Left lung (tissue), 10 donors: Measurements from ENCODE around the gene NRAP. TPM values are rescaled to one million over a fixed set of nuclear protein-coding genes. Genes with fewer than 3 reads are reported as not detected.
A peak's percentile ranks its signal among the peaks of the same experiment; 100 is the strongest.

Experiments
- ATAC-seq: fragments of 200-7000 bp; cut with Tn5 transposase; one replicate; pipeline ENCODE4 v1.9.1; 2020; ENCODE audit warnings: moderate library complexity
- DNase-seq, 4 donors: peaks; one replicate each; pipeline ENCODE4 v3.0.0-alpha.2; 2013 to 2020
- H3K27ac ChIP-seq, 2 donors: fragments of 200-600 bp; sonication (generic) in 1 of 2; one replicate each; pipeline versions ENCODE4 v1.5.0 to v1.8.0; 2020 to 2021
- H3K27me3 ChIP-seq, 2 donors: fragments of 200-600 bp; sonication (generic) in 1 of 2; one replicate each; pipeline versions ENCODE4 v1.5.0 to v1.8.0; 2020 to 2021
- H3K36me3 ChIP-seq, 2 donors: fragments of 200-600 bp; sonication (generic) in 1 of 2; one replicate each; pipeline versions ENCODE4 v1.5.0 to v1.8.0; 2020 to 2021
- H3K4me1 ChIP-seq, 2 donors: fragments of 200-600 bp; one replicate each; pipeline ENCODE4 v1.8.0; 2021
- H3K4me3 ChIP-seq, 2 donors: fragments of 200-600 bp; sonication (generic) in 1 of 2; one replicate each; pipeline versions ENCODE4 v1.5.0 to v1.8.0; 2020 to 2021; ENCODE audit warnings: mild to moderate bottlenecking in 1 of 2
- H3K9me3 ChIP-seq, 2 donors: fragments of 200-600 bp; sonication (generic) in 1 of 2; one replicate each; pipeline versions ENCODE4 v1.5.0 to v1.8.0; 2020 to 2021
- intact Hi-C, 2 donors: fragments of 100-400 bp; cut with DNase I; formaldehyde crosslinking; loops; one replicate each; pipeline versions ENCODE4 v1.11.2 to v1.14.2; 2022
- polyA plus RNA-seq, 6 donors: library from polyadenylated mRNA; unstranded; fragments of 120-200 nt; gene quantifications; one replicate each; pipeline ENCODE4 v1.2.1, GENCODE V29; 2013; ENCODE audit not compliant: insufficient read length in 6 of 6
- total RNA-seq, 2 donors: library from RNA; stranded (reverse); fragmentation: NEBNext Ultra II Directional; extraction: Animal tissue kit (Norgen Biotek cat#: 25700); gene quantifications; one replicate each; pipeline ENCODE4 v1.2.1, GENCODE V29; 2021
- TF ChIP-seq, protein P1 (sequence below), 2 donors: fragments of 200-600 bp; sonication (generic) in 1 of 2; IDR thresholded peaks; one replicate each; pipeline versions ENCODE4 v1.5.0 to v1.8.0; 2021; ENCODE audit warnings: antibody characterized with exemption in 2 of 2
- donor health status: DM: no; HTN: yes; CAD: no.
- donor health status: DM: no; HTN: no; CAD: no.

NRAP gene
- total and polyA plus RNA-seq, 8 donors, result 0.03 to 0.26 (median 0.07) TPM; not detected in 4

DNA sequence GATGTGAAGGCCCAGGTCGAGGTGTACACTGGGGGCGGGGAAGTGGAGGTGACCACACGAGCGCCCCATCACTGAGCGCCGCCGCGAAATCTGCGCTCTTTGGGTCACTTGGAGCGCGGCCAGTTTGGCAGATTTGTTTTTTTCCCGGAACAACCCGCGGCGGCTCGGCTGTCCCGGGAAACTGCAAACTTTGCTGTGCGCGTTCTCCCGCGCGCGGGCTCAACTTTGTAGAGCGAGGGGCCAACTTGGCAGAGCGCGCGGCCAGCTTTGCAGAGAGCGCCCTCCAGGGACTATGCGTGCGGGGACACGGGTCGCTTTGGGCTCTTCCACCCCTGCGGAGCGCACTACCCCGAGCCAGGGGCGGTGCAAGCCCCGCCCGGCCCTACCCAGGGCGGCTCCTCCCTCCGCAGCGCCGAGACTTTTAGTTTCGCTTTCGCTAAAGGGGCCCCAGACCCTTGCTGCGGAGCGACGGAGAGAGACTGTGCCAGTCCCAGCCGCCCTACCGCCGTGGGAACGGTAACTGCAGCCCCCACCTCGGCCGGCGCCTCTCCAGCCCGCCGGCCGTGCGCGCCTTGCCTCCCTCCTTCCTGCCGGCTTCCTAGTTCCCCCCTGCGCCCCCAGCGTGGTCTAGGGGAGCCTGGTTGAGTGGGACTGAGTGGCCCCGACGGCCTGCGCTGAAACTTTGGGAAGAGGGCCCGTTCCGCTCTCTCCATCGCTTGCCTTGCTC lies 15.8 kb upstream of the NRAP start, which contains the start of gene CASP7:
CASP7 (plus strand) TSS at position 450 of the 727 bp plus-strand sequence. CDS start 17,582 bp downstream, outside the sequence.
- Histone ChIP-seq H3K4me3 (peak within 1 kb of the TSS; percentile 89 to 93), H3K4me1 (peaks cover 0 to 33% of the 10 kb centered on the region in 2 donors), H3K9me3 (peaks cover 0 to 2% of the 10 kb centered on the region in 2 donors), H3K27me3 (no peaks in the 10 kb centered on the region), H3K27ac (peak within 1 kb of the TSS; percentile 98 to 99), H3K36me3 (no peaks in the 10 kb centered on the region)
- DNase-seq, result peak; percentile 89 to 92 (median 91)
- TF ChIP-seq, protein P1, sequence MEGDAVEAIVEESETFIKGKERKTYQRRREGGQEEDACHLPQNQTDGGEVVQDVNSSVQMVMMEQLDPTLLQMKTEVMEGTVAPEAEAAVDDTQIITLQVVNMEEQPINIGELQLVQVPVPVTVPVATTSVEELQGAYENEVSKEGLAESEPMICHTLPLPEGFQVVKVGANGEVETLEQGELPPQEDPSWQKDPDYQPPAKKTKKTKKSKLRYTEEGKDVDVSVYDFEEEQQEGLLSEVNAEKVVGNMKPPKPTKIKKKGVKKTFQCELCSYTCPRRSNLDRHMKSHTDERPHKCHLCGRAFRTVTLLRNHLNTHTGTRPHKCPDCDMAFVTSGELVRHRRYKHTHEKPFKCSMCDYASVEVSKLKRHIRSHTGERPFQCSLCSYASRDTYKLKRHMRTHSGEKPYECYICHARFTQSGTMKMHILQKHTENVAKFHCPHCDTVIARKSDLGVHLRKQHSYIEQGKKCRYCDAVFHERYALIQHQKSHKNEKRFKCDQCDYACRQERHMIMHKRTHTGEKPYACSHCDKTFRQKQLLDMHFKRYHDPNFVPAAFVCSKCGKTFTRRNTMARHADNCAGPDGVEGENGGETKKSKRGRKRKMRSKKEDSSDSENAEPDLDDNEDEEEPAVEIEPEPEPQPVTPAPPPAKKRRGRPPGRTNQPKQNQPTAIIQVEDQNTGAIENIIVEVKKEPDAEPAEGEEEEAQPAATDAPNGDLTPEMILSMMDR (IDR thresholded peaks at IDR 0.05), result no peak
- peak; percentile 94 for ATAC-seq
- intact Hi-C loops, result no loop called here

DNA sequence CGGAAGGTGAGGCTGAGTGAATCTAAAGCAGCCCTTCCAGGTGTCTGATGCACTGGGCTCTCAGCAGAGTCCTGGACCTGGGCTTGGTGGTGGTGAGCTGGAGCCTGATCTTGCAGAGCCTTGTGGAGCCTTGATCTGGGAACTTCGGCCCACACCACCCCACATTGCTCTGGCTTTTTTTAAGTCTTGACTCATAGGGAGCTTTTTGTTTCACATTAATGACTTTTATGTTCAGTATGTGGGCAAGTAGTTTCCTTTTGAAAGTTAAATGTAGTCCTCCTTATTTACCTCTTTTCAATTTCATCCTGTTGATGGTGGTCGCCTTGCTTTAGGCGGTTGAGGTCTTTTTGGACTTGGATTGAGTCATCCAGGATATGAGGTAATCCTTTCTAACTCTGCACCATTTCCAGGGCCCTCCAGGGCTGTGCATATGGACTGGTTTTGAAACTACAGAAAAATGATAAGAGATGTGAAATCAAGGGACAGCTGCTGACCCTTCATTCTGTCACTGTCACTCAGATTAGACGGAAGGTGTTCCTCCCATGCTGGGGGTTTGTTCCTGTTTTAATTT lies 2.9 kb upstream of the NRAP start:
- no peaks in the 10 kb centered on the region for H3K4me1 ChIP-seq
- TF ChIP-seq, protein P1 (IDR thresholded peaks at IDR 0.05), result no peak
- ATAC-seq (no peak), DNase-seq (no peak)
- H3K9me3 ChIP-seq, result peaks cover 0 to 5% of the 10 kb centered on the region in 2 donors
- no peaks in the 10 kb centered on the region for H3K36me3 ChIP-seq
- H3K27ac ChIP-seq, result no peak overlapping the region
- no peaks in the 10 kb centered on the region for H3K27me3 ChIP-seq
- no peak overlapping the region for H3K4me3 ChIP-seq
- intact Hi-C loops, result no loop called here

DNA sequence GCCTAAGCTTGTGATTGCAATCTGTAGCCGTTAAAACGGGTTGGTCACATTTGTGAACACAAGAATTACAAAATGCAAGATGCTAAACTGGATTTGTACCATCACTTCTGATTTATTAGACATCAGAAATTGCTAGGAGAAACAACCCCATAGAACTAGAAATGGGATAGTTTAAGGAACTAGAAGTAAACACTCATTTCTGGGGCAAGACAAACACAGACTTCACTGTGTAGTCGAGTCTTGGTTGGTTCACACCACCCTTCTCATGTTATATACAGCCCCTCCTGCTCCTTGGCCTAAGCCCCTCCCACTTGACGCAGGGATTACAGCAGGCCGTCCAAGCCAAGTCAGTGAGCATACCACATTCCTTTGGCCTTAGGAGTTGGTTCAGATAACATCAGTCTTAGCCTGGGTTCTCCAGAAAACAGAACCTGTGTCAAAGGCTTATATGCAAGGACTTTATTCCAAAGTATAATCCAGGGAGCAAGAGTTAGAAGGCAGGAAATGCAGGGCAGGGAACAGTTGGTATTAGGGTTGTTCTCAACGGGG lies 2.0 kb upstream of the NRAP start:
- Histone ChIP-seq H3K4me1 (no peaks in the 10 kb centered on the region), H3K36me3 (no peaks in the 10 kb centered on the region), H3K9me3 (peaks cover 0 to 4% of the 10 kb centered on the region in 2 donors), H3K4me3 (no peak overlapping the region), H3K27ac (no peak overlapping the region), H3K27me3 (no peaks in the 10 kb centered on the region)
- intact Hi-C loops, result no loop called here
- ATAC-seq (peak; percentile 80), DNase-seq (peak in 1 of 4 donors; percentile 38)
- TF ChIP-seq, protein P1 (IDR thresholded peaks at IDR 0.05), result no peak

DNA sequence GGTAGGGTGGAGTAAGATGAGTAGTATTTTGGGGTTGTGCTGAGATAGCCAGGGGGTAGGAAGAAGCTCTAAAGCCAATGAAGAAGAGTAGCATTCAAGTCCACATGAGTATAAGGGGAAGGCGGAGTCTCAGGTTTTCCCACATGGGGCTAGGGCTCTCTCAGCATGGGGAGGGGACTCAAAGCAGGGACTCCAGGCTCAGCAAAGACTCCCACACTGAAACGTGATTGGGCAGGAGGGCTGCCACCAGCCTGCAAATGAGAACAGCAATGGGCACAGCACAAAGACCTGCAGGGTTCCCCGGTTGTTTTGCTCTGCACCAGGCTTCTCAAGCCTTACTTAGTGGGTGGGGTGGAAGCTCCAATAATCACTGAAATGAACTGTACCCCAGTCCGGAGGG lies 1.5 kb upstream of the NRAP start:
- intact Hi-C loops, result no loop called here
- Histone ChIP-seq H3K4me3 (no peak overlapping the region), H3K4me1 (no peaks in the 10 kb centered on the region), H3K36me3 (no peaks in the 10 kb centered on the region), H3K27ac (no peak overlapping the region), H3K27me3 (no peaks in the 10 kb centered on the region), H3K9me3 (no peaks in the 10 kb centered on the region)
- TF ChIP-seq, protein P1 (IDR thresholded peaks at IDR 0.05), result no peak
- DNase-seq (no peak), ATAC-seq (no peak)

DNA sequence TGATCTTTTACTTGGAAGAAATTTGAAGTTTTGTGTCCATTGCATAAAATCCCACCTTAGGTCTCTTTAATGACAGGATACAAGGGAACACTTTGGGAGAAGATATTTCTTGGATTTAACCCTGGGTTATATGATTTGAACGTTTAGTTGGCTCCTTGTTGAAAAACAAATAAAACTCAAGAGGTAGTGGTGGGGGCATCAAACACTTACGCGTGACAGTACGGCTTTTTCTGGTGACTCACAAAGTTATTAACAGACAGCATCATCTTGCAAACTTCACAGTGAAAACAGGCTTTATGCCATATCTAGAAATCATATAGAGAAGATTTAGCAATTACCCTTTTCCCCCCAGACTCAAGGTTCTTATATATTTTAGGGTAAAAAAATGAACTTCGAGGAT lies 699 bp downstream of the NRAP start:
- Histone ChIP-seq H3K4me1 (no peaks in the 10 kb centered on the region), H3K27me3 (no peaks in the 10 kb centered on the region), H3K4me3 (no peak overlapping the region), H3K36me3 (no peaks in the 10 kb centered on the region), H3K27ac (no peak overlapping the region), H3K9me3 (no peaks in the 10 kb centered on the region)
- ATAC-seq (no peak), DNase-seq (no peak)
- intact Hi-C loops, result no loop called here
- TF ChIP-seq, protein P1 (IDR thresholded peaks at IDR 0.05), result no peak
